K562 (cell line): ENCODE data around the gene FOLR2. TPM values are rescaled to one million over a fixed set of nuclear protein-coding genes. Genes with fewer than 3 reads are reported as not detected.

Experiments
- ARID3A ChIP-seq: IDR thresholded peaks from 2 replicates; pipeline ENCODE4 v1.6.1; 2012; ENCODE audit warnings: low read depth, low read length, improper control_type of control experiment, borderline replicate concordance
- BRCA1 ChIP-seq, 2 experiments: fragments of 450-650 bp in 1 of 2; sonication (generic) in 1 of 2; formaldehyde crosslinking in 1 of 2; IDR thresholded peaks; 2 replicates each; pipeline versions ENCODE4 v1.5.0 to v1.6.1; 2017 to 2020; ENCODE audit warnings: mild to moderate bottlenecking in 1 of 2, missing genetic modification reagents in 1 of 2
- CREM ChIP-seq: IDR thresholded peaks from 2 replicates; pipeline ENCODE4 v1.6.1; 2014; ENCODE audit warnings: antibody characterized with exemption, low read depth
- E2F8 ChIP-seq: fragments of 450-650 bp; IDR thresholded peaks from 2 replicates; pipeline ENCODE4 v1.7.1; 2018; ENCODE audit warnings: mild to moderate bottlenecking, low read depth; ENCODE audit not compliant: partially characterized antibody
- ESRRB ChIP-seq: fragments of 250-450 bp; sonication (Bioruptor Pico); IDR thresholded peaks from 2 replicates; pipeline ENCODE4 v1.5.0; 2020; ENCODE audit warnings: mild to moderate bottlenecking, moderate library complexity, borderline replicate concordance
- ETS2 ChIP-seq: IDR thresholded peaks from 2 replicates; pipeline ENCODE4 v1.6.1; 2016; ENCODE audit warnings: borderline replicate concordance, missing genetic modification characterization, mild to moderate bottlenecking, moderate library complexity, missing compliant biosample characterization; ENCODE audit not compliant: poor library complexity, severe bottlenecking
- KDM5B ChIP-seq: fragments of 200-600 bp; sonication (generic); IDR thresholded peaks from 2 replicates; pipeline ENCODE4 v1.6.1; 2012; ENCODE audit warnings: low read depth, mild to moderate bottlenecking, moderate library complexity, low read length, control low read depth, inconsistent platforms; ENCODE audit not compliant: insufficient replicate concordance
- MEF2D ChIP-seq: conservative IDR thresholded peaks from 2 replicates; pipeline ENCODE4 v1.6.1; 2016; ENCODE audit warnings: low read depth, missing genetic modification characterization, missing compliant biosample characterization
- TBL1XR1 ChIP-seq, 2 experiments: IDR thresholded peaks; 2 replicates each; pipeline ENCODE4 v1.6.1; 2012; ENCODE audit warnings: improper control_type of control experiment in 2 of 2, low read length in 2 of 2, mild to moderate bottlenecking in 1 of 2
- TEAD4 ChIP-seq, 2 experiments: sonication (generic) in 1 of 2; formaldehyde crosslinking in 1 of 2; IDR thresholded peaks; 2 replicates each; pipeline versions ENCODE4 v1.6.1 to v1.8.0; 2012 to 2022; ENCODE audit warnings: borderline replicate concordance in 1 of 2, inconsistent platforms in 1 of 2, low read length in 1 of 2, mild to moderate bottlenecking in 1 of 2, missing genetic modification reagents in 1 of 2
- ZKSCAN8 ChIP-seq: fragments of 200-800 bp; sonication (Bioruptor generic); IDR thresholded peaks from 2 replicates; pipeline ENCODE4 v1.6.1; 2016; ENCODE audit warnings: missing genetic modification characterization, missing compliant biosample characterization
- polyA plus RNA-seq, 8 experiments: library from polyadenylated mRNA; depleted of rRNA in 4 of 8; stranded (reverse) in 5 of 8; unstranded in 3 of 8; fragments of >200 nt; fragmentation: Nextera tagmentation in 2 of 8; fragmentation: Illumina TruSeq in 1 of 8; extraction: Ambion mirVana in 2 of 8; extraction: Trizol in 1 of 8; gene quantifications; 2 replicates each; pipeline versions ENCODE4 v1.2.1 to v1.2.3, GENCODE V29; 2011 to 2014; ENCODE audit warnings: inconsistent platforms in 1 of 8, missing spikeins in 1 of 8
- total RNA-seq, 7 experiments: library from RNA; depleted of rRNA in 6 of 7; stranded (reverse); fragments of >200 nt in 6 of 7; fragmentation: Illumina TruSeq in 2 of 7; extraction: Trizol in 2 of 7; gene quantifications; 2 replicates each; pipeline versions ENCODE4 v1.2.1 to v1.2.3, GENCODE V29; 2011 to 2021; ENCODE audit warnings: low replicate concordance in 1 of 7

FOLR2 gene
- total and polyA plus RNA-seq, 9 of the 15 experiments (the other 6 are each of a cell fraction or from before 2014, with no cell fraction given) = 0.27 TPM; not detected in 8

- TF ChIP-seq E2F8 (no peak), BRCA1 (IDR thresholded peaks at IDR 0.05) (no peak), BRCA1 (CRISPR knock-in tag; IDR thresholded peaks at IDR 0.05) (no peak), KDM5B (no peak), ZKSCAN8 (CRISPR knock-in tag) (no peak), TEAD4 (IDR thresholded peaks at IDR 0.05; ENCODE audit: low read length) (no peak), TEAD4 (CRISPR knock-in tag; IDR thresholded peaks at IDR 0.05; ENCODE audit: borderline replicate concordance) (no peak), ETS2 (no peak), CREM (no peak), ARID3A (no peak), MEF2D (tag) (no peak), TBL1XR1 (IDR thresholded peaks at IDR 0.05; ENCODE audit: low read length in 2 of 2) (no peak), ESRRB (no peak)
Measured at GRCh38 chr11:72220696-72221363, 4.2 kb downstream of the FOLR2 start (continued).
